SU-DHL-6 (cell line): ENCODE data around the gene CREG2.

Experiments
- H2AFZ ChIP-seq: fragments of 200-600 bp; sonication (generic); 2 replicates; pipeline ENCODE4 v1.6.1; 2014; ENCODE audit warnings: low read depth, mild to moderate bottlenecking, moderate library complexity, mixed read lengths, antibody characterized with exemption, low read length; ENCODE audit not compliant: severe bottlenecking
- H3F3A ChIP-seq: fragments of 200-600 bp; shearing (Covaris generic); 2 replicates; pipeline ENCODE4 v1.6.0; 2016; ENCODE audit warnings: antibody characterized with exemption, mild to moderate bottlenecking; ENCODE audit not compliant: insufficient read depth
- H3K27ac ChIP-seq: fragments of 200-600 bp; sonication (generic); 2 replicates; pipeline ENCODE4 v1.5.1; 2016; ENCODE audit warnings: low read depth, mild to moderate bottlenecking, low read length, moderate library complexity, mixed read lengths
- H3K27me3 ChIP-seq: fragments of 200-600 bp; sonication (generic), shearing (Covaris generic); 2 replicates; pipeline ENCODE4 v1.6.0; 2014; ENCODE audit warnings: mild to moderate bottlenecking, low read length
- H3K36me3 ChIP-seq: fragments of 200-600 bp; sonication (generic); 2 replicates; pipeline ENCODE4 v1.6.1; 2014; ENCODE audit warnings: mild to moderate bottlenecking, low read length, mixed read lengths
- H3K4me2 ChIP-seq: fragments of 300-600, 200-600 bp; shearing (Covaris generic), sonication (generic); 2 replicates; pipeline ENCODE4 v1.6.0; 2014; ENCODE audit warnings: low read length, low read depth, mild to moderate bottlenecking; ENCODE audit not compliant: poor library complexity, severe bottlenecking
- H3K4me3 ChIP-seq: fragments of 200-600 bp; sonication (generic); 2 replicates; pipeline ENCODE4 v1.5.1; 2014; ENCODE audit warnings: antibody characterized with exemption, low read length, mild to moderate bottlenecking, mixed read lengths; ENCODE audit not compliant: insufficient read depth, poor library complexity, severe bottlenecking
- H3K79me2 ChIP-seq: fragments of 200-600 bp; sonication (generic); 2 replicates; pipeline ENCODE4 v1.6.1; 2014; ENCODE audit warnings: mild to moderate bottlenecking, low read length, moderate library complexity; ENCODE audit not compliant: insufficient read depth
- H3K9ac ChIP-seq: fragments of 200-600 bp; sonication (generic); 2 replicates; pipeline ENCODE4 v1.7.0; 2014; ENCODE audit warnings: mild to moderate bottlenecking, low read length
- H3K9me2 ChIP-seq: fragments of 200-600 bp; sonication (generic); replicated peaks from 2 replicates; pipeline ENCODE4 v1.6.1; 2014; ENCODE audit warnings: low read length; ENCODE audit not compliant: insufficient read depth
- H3K9me3 ChIP-seq: fragments of 200-600 bp; sonication (generic); 2 replicates; pipeline ENCODE4 v1.6.1; 2014; ENCODE audit warnings: low read length, mixed read lengths; ENCODE audit not compliant: insufficient read depth
- H4K20me1 ChIP-seq: fragments of 200-600 bp; sonication (generic); 2 replicates; pipeline ENCODE4 v1.6.1; 2014; ENCODE audit warnings: low read depth, mild to moderate bottlenecking, antibody characterized with exemption, low read length, moderate library complexity, mixed read lengths
- CTCF ChIP-seq: fragments of 200-600 bp; sonication (generic); IDR thresholded peaks from one replicate; pipeline ENCODE4 v1.5.1; 2017; ENCODE audit warnings: antibody characterized with exemption, mild to moderate bottlenecking, low read length, moderate library complexity; ENCODE audit not compliant: insufficient read depth, poor library complexity, severe bottlenecking
- EZH2phosphoT487 ChIP-seq: fragments of 200-600 bp; sonication (generic), shearing (Covaris generic); conservative IDR thresholded peaks from 2 replicates; pipeline ENCODE4 v1.6.1; 2018; ENCODE audit warnings: mild to moderate bottlenecking, antibody characterized with exemption, low read length, moderate library complexity, mixed read lengths

Gene CREG2

GRCh38 chr2:101405351-101405899, 18.1 kb upstream of the CREG2 start:
- TF ChIP-seq EZH2phosphoT487 (no peak), CTCF (no peak)
- H3K79me2 ChIP-seq: no peaks in the 10 kb centered on the region
- H3K27ac ChIP-seq: no peak overlapping the region
- H4K20me1 ChIP-seq: no peaks in the 10 kb centered on the region
- H3K9ac ChIP-seq: no peak overlapping the region
- no peaks in the 10 kb centered on the region for H3K36me3 ChIP-seq
- H3K4me3 ChIP-seq: no peak overlapping the region
- H3K9me2 ChIP-seq: no peaks in the 10 kb centered on the region
- no peak overlapping the region for H3K4me2 ChIP-seq
- H3K9me3 ChIP-seq: no peaks in the 10 kb centered on the region
- no peak overlapping the region for H2AFZ ChIP-seq
- H3K27me3 ChIP-seq: no peaks in the 10 kb centered on the region
- no peaks in the 10 kb centered on the region for H3F3A ChIP-seq

- H3K4me3 ChIP-seq: no peak overlapping the region
- no peaks in the 10 kb centered on the region for H3K9me3 ChIP-seq
- no peak overlapping the region for H3K9ac ChIP-seq
- no peaks in the 10 kb centered on the region for H4K20me1 ChIP-seq
- H3K9me2 ChIP-seq: no peaks in the 10 kb centered on the region
- TF ChIP-seq CTCF: no peak
- no peak overlapping the region for H3K4me2 ChIP-seq
- no peaks in the 10 kb centered on the region for H3F3A ChIP-seq
- no peak overlapping the region for H3K27ac ChIP-seq
- H3K36me3 ChIP-seq: no peaks in the 10 kb centered on the region
- no peaks in the 10 kb centered on the region for H3K27me3 ChIP-seq
- no peak overlapping the region for H2AFZ ChIP-seq
- H3K79me2 ChIP-seq: no peaks in the 10 kb centered on the region
These were observed 16.4 kb upstream of the CREG2 start for GRCh38 chr2:101403745-101404144.

- Histone ChIP-seq H3K27me3 (no peaks in the 10 kb centered on the region), H3K27ac (no peak overlapping the region), H3K4me2 (no peak overlapping the region), H3F3A (no peaks in the 10 kb centered on the region), H2AFZ (no peak overlapping the region), H3K9ac (no peak overlapping the region), H3K4me3 (no peak overlapping the region), H3K9me2 (no peaks in the 10 kb centered on the region), H3K79me2 (no peaks in the 10 kb centered on the region), H3K9me3 (no peaks in the 10 kb centered on the region), H3K36me3 (no peaks in the 10 kb centered on the region), H4K20me1 (no peaks in the 10 kb centered on the region)
- TF ChIP-seq CTCF (no peak), EZH2phosphoT487 (no peak)
These were observed 15.3 kb upstream of the CREG2 start for GRCh38 chr2:101402630-101403029.
